IPS DF 6.9 (cell line): ENCODE data around the gene ZFHX2.
"Not testable (repeated sequence)": the region's sequence is repeated elsewhere in the genome, so short reads cannot be mapped to it uniquely, and the experiment has no call there.

Experiments used
- DNase-seq: peaks from one replicate; pipeline ENCODE4 v3.0.0-alpha.2; 2013; ENCODE audit warnings: low read depth, low spot score
- H3K27ac ChIP-seq: one replicate; pipeline ENCODE4 v1.5.1; 2013; ENCODE audit warnings: low read length, control low read depth
- H3K27me3 ChIP-seq: 2 replicates; pipeline ENCODE4 v1.6.1; 2013; ENCODE audit warnings: mild to moderate bottlenecking, low read length; ENCODE audit not compliant: control insufficient read depth, insufficient read depth
- H3K36me3 ChIP-seq: 2 replicates; pipeline ENCODE4 v1.6.1; 2013; ENCODE audit warnings: low read length; ENCODE audit not compliant: control insufficient read depth, insufficient read depth
- H3K4me1 ChIP-seq: 2 replicates; pipeline ENCODE4 v1.6.1; 2013; ENCODE audit warnings: low read length; ENCODE audit not compliant: control insufficient read depth, insufficient read depth
- H3K4me3 ChIP-seq: 2 replicates; pipeline ENCODE4 v1.5.1; 2013; ENCODE audit warnings: mild to moderate bottlenecking, low read length
- H3K9me3 ChIP-seq: 2 replicates; pipeline ENCODE4 v1.6.1; 2013; ENCODE audit warnings: low read length, inconsistent platforms; ENCODE audit not compliant: control insufficient read depth, insufficient read depth
- WGBS: extraction: QIAGEN DNeasy Blood & Tissue Kit; methylation state at CpG from one replicate; pipeline ENCODE4 v1.1.7; 2013; ENCODE audit warnings: mixed read lengths, missing lambda C conversion rate; ENCODE audit not compliant: insufficient read length, insufficient coverage; 5-methylcytosine and 5-hydroxymethylcytosine counted together

ZFHX2 gene

DNA sequence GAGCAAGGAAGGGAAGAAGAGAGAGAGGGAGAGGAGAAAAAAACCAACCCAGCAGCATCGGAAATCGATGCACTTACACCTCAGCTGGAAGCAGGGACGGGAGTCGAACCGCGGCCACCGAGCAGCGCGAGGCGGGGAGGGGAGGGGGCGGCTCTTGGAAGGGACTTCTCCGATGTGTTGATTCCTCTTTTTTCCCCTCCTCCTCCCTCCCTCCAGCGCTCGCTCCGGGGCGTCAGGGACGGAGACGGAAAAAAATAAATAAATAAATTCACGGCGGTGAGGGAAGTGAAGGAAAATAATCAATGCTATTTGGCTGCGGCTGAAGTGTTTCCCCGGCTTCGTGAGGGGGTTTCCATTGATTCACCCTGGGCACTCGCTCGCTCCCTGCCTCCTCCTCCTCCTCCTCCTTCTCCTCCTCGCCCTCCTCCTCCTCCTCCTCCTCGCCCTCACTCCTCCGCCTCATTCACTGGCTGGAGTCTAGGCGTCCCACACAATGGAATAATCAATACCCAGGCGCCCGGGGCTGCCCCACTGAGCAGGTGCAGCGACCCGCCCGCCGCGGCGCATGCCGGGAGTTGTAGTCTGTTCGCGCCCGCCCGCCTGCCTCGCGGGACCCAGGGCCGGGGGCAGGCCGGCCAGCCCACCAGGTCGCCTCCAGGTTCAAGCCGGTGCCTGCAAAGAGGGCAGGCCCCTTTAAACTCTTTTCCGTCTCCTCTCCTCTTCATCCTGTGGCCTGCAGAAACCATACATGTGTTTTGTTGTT is at the start of gene ZFHX2:
Gene ZFHX2 (minus strand): TSS at position 500 of the 763 bp plus-strand sequence. CDS start 16,440 bp downstream, outside the sequence.
- Histone ChIP-seq H3K27me3 (no peaks in the 10 kb centered on the region), H3K4me1 (peaks cover 14% of the 10 kb centered on the region), H3K27ac (no peak within 1 kb of the TSS), H3K36me3 (no peaks in the 10 kb centered on the region), H3K9me3 (no peaks in the 10 kb centered on the region), H3K4me3 (peak within 1 kb of the TSS; percentile 51)
- DNase-seq = peak; percentile 66
- no CpG with 5 or more reads among the region's 49 CpGs for WGBS

DNA sequence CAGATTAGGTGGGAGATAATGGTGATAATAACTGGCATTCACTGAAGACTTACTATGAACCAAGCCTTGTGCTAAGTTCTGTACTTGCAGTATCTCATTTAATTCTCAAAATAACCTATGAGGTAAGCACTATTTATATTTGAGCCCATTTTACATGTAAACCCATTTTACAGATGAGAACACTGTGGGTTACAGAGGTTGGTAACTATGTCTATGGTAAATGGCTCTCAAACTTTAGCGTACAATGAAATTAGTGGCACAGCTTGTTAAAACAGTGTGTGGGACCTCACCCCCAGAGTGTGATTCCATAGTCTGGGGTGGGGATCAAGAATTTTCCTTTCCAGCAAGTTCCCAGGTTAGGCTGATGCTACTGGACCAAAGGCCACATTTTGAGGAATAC is 49.2 kb upstream of the ZFHX2 start:
- no peaks in the 10 kb centered on the region for H3K27me3 ChIP-seq
- DNase-seq = no peak
- no peaks in the 10 kb centered on the region for H3K36me3 ChIP-seq
- H3K9me3 ChIP-seq = no peaks in the 10 kb centered on the region
- whole genome bisulfite sequencing = no CpG with 5 or more reads among the region's 1 CpG
- H3K4me3 ChIP-seq = no peak overlapping the region
- no peak overlapping the region for H3K27ac ChIP-seq
- H3K4me1 ChIP-seq = no peaks in the 10 kb centered on the region; the same call in 1 of the 2 replicates

DNA sequence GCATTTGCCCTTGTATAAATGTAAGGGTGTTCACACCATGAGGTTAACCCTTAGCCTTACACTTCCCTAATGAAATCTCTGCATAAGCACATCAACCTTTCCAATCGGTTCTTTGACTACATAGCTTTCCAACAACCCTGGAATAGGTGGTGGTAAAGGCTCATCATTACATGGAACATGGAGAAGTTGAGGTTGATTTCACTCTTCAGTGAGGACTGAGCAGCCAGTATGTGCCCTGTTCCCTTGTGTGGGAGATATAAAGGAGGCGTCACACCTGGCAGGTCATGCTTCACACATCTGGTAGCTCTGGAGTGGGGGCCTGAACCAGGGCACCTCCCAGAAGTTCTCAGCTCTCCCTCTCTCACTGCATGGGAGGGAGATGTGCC is 48.8 kb upstream of the ZFHX2 start:
- no peak for DNase-seq
- Histone ChIP-seq H3K4me1 (no peaks in the 10 kb centered on the region; the same call in 1 of the 2 replicates), H3K36me3 (no peaks in the 10 kb centered on the region), H3K4me3 (no peak overlapping the region), H3K27ac (no peak overlapping the region), H3K9me3 (no peaks in the 10 kb centered on the region), H3K27me3 (no peaks in the 10 kb centered on the region)
- no CpG with 5 or more reads among the region's 2 CpGs for WGBS

DNA sequence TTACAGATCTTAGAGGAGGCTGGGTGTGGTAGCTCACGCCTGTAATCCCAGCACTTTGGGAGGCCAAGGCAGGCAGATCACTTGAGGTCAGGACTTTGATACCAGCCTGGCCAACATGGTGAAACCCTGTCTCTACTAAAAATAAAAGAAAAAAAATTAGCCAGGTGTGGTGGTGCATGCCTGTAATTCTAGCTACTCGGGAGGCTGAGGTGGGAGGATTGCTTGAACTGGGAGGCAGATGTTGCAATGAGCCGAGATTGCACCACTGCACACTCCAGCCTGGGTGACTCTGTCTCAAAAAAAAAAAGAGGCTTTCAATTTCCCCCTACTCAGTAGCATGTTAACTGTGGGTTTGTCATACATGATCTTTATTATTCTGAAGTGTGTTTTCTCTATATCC is 42.6 kb upstream of the ZFHX2 start:
- not testable (repeated sequence) for H3K36me3 ChIP-seq, H3K27me3 ChIP-seq, H3K9me3 ChIP-seq, DNase-seq, H3K4me3 ChIP-seq, H3K27ac ChIP-seq, H3K4me1 ChIP-seq
- WGBS = no CpG with 5 or more reads among the region's 3 CpGs

DNA sequence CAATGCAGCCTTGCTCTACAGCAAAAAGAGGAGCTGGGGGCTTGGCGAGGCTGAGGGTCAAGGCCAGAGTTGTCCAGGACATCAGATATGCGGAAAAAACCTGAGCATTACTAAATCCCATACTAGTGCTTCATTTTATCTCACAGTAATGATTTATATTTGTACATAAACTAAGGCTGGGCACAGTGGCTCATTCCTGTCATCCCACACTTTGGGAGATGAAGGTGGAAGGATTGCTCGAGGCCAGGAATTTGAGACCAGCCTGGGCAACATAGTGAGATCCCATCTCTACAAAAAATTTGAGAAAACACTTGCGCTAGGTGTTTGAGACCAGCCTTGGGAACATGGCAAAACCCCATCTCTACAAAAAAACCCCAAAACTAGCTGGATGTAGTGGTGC is 38.6 kb upstream of the ZFHX2 start:
- H3K4me1 ChIP-seq = no peaks in the 10 kb centered on the region; the same call in 1 of the 2 replicates
- H3K9me3 ChIP-seq = no peaks in the 10 kb centered on the region
- no peak overlapping the region for H3K27ac ChIP-seq
- no peaks in the 10 kb centered on the region for H3K36me3 ChIP-seq
- no peak overlapping the region for H3K4me3 ChIP-seq
- H3K27me3 ChIP-seq = no peaks in the 10 kb centered on the region
- DNase-seq = no peak
- no CpG with 5 or more reads among the region's 4 CpGs for WGBS

DNA sequence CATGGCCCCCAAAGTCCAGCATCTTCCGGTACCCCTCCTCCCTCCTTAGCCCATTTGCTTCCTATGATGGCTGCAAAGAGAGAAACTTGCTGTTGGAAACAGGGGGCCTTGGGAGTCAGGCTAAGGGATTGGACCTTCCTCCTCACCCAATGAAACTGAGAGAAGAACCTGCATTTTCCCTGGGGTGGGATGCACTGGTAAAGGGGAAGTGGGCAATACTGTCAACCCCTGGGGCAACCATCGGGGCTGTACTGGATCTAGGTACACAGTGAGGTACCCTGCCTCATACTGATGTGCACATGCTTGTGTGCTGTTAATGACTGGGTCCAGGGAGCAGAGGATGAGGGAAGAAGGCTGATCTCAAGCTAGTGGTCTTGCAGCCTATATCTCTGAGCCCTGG is 38.0 kb upstream of the ZFHX2 start:
- Histone ChIP-seq H3K27me3 (no peaks in the 10 kb centered on the region), H3K36me3 (no peaks in the 10 kb centered on the region), H3K4me1 (no peaks in the 10 kb centered on the region; the same call in 1 of the 2 replicates), H3K27ac (no peak overlapping the region), H3K4me3 (no peak overlapping the region), H3K9me3 (no peaks in the 10 kb centered on the region)
- no peak for DNase-seq
- no CpG with 5 or more reads among the region's 2 CpGs for WGBS

DNA sequence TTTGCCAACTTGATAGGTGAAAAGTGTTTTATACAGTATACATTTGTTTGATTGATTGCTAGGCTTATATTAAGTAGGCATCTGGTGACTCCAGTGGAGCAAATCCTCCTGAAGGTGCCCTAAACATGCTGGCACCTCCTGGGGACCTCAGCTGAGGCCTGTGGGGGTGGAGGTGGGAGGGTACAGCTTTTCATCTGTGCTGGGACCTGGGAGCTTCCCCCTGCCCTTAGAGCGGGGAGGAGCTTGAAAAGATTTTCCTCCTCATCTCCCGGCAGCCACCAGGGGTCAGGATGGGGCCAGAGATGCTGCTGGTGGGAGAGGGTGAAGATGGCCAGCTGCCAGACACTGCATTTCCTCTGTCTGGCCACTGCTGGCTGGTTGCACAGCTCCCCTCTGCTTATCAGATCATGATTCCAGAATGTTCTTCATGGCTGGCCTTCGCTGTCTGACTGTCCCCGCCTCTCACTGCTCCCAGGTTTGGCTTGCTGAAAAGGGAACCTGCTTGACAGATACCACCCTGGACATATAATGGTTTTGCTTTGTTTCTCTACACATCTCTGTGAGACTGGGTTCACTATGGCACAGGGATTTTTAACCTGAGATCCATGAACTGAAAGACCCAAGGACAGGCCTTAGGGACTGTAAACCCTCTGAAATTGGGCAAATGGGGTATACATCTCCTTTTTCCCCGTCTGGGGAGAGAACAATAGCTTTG is 37.5 kb upstream of the ZFHX2 start:
- no peak overlapping the region for H3K27ac ChIP-seq
- no peaks in the 10 kb centered on the region for H3K9me3 ChIP-seq
- peak; percentile 68 for DNase-seq
- H3K4me1 ChIP-seq = no peaks in the 10 kb centered on the region; the same call in 1 of the 2 replicates
- no peaks in the 10 kb centered on the region for H3K36me3 ChIP-seq
- no peak overlapping the region for H3K4me3 ChIP-seq
- WGBS = no CpG with 5 or more reads among the region's 5 CpGs
- H3K27me3 ChIP-seq = no peaks in the 10 kb centered on the region

DNA sequence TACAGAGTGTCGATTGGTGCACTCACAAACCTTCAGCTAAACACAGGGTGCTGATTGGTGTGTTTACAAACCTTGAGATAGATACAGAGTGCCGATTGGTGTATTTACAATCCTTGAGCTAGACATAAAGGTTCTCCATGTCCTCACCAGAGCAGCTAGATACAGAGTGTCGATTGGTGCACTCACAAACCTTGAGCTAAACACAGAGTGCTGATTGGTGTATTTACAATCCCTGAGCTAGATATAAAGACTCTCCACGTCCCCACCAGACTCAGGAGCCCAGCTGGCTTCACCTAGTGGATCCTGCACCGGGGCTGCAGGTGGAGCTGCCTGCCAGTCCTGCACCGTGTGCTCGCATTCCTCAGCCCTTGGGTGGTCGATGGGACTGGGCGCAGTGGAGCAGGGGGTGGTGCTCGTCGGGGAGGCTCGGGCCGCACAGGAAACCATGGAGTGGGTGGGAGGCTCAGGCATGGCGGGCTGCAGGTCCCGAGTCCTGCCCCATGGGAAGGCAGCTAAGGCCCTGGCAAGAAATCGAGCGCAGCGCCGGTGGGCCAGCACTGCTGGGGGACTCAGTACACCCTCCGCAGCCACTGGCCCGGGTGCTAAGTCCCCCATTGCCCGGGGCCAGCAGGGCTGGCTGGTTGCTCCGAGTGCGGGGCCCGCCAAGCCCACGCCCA is 33.1 kb upstream of the ZFHX2 start:
- not testable (repeated sequence) for H3K4me3 ChIP-seq, H3K9me3 ChIP-seq, H3K4me1 ChIP-seq, DNase-seq, H3K36me3 ChIP-seq, H3K27me3 ChIP-seq, H3K27ac ChIP-seq
- no CpG with 5 or more reads among the region's 26 CpGs for WGBS

DNA sequence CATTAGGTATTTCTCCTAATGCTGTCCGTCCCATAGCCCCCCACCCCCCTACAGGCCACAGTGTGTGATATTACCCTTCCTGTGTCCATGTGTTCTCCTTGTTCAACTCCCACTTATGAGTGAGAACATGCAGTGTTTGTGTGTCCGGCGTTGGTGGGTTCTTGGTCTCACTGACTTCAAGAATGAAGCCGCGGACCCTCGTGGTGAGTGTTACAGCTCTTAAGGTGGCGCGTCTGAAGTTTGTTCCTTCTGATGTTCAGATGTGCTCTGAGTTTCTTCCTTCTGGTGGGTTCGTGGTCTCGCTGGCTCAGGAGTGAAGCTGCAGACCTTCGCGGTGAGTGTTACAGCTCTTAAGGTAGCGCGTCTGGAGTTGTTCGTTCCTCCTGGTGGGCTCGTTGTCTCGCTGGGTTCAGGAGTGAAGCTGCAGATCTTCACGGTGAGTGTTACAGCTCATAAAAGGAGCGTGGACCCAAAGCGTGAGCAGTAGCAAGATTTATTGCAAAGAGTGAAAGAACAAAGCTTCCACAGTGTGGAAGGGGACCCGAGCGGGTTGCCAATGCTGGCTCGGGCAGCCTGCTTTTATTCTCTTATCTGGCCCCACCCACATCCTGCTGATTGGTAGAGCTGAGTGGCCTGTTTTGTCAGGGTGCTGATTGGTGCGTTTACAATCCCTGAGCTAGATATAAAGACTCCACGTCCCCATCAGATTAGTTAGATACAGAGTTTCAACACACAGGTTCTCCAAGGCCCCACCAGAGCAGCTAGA is 32.4 kb upstream of the ZFHX2 start:
- H3K27me3 ChIP-seq, H3K4me1 ChIP-seq, DNase-seq, H3K36me3 ChIP-seq, H3K9me3 ChIP-seq, H3K4me3 ChIP-seq, H3K27ac ChIP-seq: not testable (repeated sequence)
- no CpG with 5 or more reads among the region's 25 CpGs for WGBS
